DND-41 (cell line): Measurements from ENCODE around the gene TAS2R8.
A peak's percentile ranks its signal among the peaks of the same experiment; 100 is the strongest.

ENCODE experiments used
- ATAC-seq: fragments of 200-7000 bp; cut with Tn5 transposase; 3 replicates; pipeline ENCODE4 v1.9.1; 2021; ENCODE audit warnings: low read depth; ENCODE audit not compliant: insufficient read depth
- DNase-seq: peaks from one replicate; pipeline ENCODE4 v3.0.0-alpha.2; 2020
- H2AFZ ChIP-seq: 2 replicates; pipeline ENCODE4 v1.6.0; 2012; ENCODE audit warnings: low read depth, low read length
- H3K27ac ChIP-seq: 2 replicates; pipeline ENCODE4 v1.5.1; 2012; ENCODE audit warnings: low read length, inconsistent platforms
- H3K27me3 ChIP-seq: fragments of 200-600 bp; sonication (generic); 2 replicates; pipeline ENCODE4 v1.6.0; 2012; ENCODE audit warnings: low read length, mild to moderate bottlenecking, inconsistent platforms; ENCODE audit not compliant: insufficient read depth, poor library complexity
- H3K36me3 ChIP-seq: 2 replicates; pipeline ENCODE4 v1.5.1; 2012; ENCODE audit warnings: low read length, inconsistent platforms; ENCODE audit not compliant: insufficient read depth
- H3K4me1 ChIP-seq: 2 replicates; pipeline ENCODE4 v1.5.1; 2012; ENCODE audit warnings: mild to moderate bottlenecking, low read length; ENCODE audit not compliant: insufficient read depth
- H3K4me2 ChIP-seq: 2 replicates; pipeline ENCODE4 v1.6.0; 2012; ENCODE audit warnings: mild to moderate bottlenecking, moderate library complexity, low read length, inconsistent platforms; ENCODE audit not compliant: insufficient read depth
- H3K4me3 ChIP-seq, 2 experiments: fragments of 200-600 bp in 1 of 2; shearing (Covaris generic) in 1 of 2; 2 replicates each; pipeline ENCODE4 v1.5.1; 2012 to 2016; ENCODE audit warnings: inconsistent platforms in 2 of 2, low read length in 2 of 2, mild to moderate bottlenecking in 2 of 2, low read depth in 1 of 2, moderate library complexity in 1 of 2
- H3K79me2 ChIP-seq: 2 replicates; pipeline ENCODE4 v1.6.0; 2012; ENCODE audit warnings: low read length, inconsistent platforms; ENCODE audit not compliant: insufficient read depth
- H3K9ac ChIP-seq: 2 replicates; pipeline ENCODE4 v1.6.0; 2012; ENCODE audit warnings: low read depth, mild to moderate bottlenecking, inconsistent platforms, low read length, moderate library complexity
- H3K9me3 ChIP-seq: 2 replicates; pipeline ENCODE4 v1.5.1; 2012; ENCODE audit warnings: low read length, moderate library complexity, mild to moderate bottlenecking, inconsistent platforms; ENCODE audit not compliant: insufficient read depth, severe bottlenecking
- H4K20me1 ChIP-seq: 2 replicates; pipeline ENCODE4 v1.6.0; 2012; ENCODE audit warnings: low read length; ENCODE audit not compliant: insufficient read depth
- CTCF ChIP-seq: IDR thresholded peaks from 2 replicates; pipeline ENCODE4 v1.5.1; 2012; ENCODE audit warnings: borderline replicate concordance, low read length, moderate library complexity, mild to moderate bottlenecking; ENCODE audit not compliant: poor library complexity, severe bottlenecking; ENCODE audit errors: extremely low read depth
- EZH2 ChIP-seq: IDR thresholded peaks from 3 replicates; pipeline ENCODE4 v1.6.1; 2012; ENCODE audit warnings: borderline replicate concordance, low read depth, mild to moderate bottlenecking, moderate library complexity, low read length, inconsistent platforms; ENCODE audit not compliant: severe bottlenecking

The TAS2R8 gene

GRCh38 chr12:10779103-10779502, 28.0 kb downstream of the TAS2R8 start:
- DNase-seq = no peak
- Histone ChIP-seq H3K4me2 (no peak overlapping the region), H3K79me2 (no peaks in the 10 kb centered on the region), H3K9me3 (no peaks in the 10 kb centered on the region), H3K27me3 (peaks cover 4% of the 10 kb centered on the region), H4K20me1 (no peaks in the 10 kb centered on the region), H2AFZ (no peak overlapping the region), H3K27ac (no peak overlapping the region), H3K36me3 (no peaks in the 10 kb centered on the region), H3K4me1 (no peaks in the 10 kb centered on the region), H3K9ac (no peak overlapping the region), H3K4me3 (no peak overlapping the region)
- 0 out of 3 replicates have a peak, but pooled peaks have one; percentile 22 for ATAC-seq
- TF ChIP-seq EZH2 (no peak), CTCF (no peak)

GRCh38 chr12:10771132-10771733, 35.9 kb downstream of the TAS2R8 start:
- ATAC-seq = peak; percentile 66; the same call in 1 of the 3 replicates

GRCh38 chr12:10759657-10760056, 47.4 kb downstream of the TAS2R8 start:
- DNase-seq (no peak), ATAC-seq (no peak)
- Histone ChIP-seq H3K4me3 (no peak overlapping the region), H3K27ac (no peak overlapping the region), H3K9ac (no peak overlapping the region), H3K4me1 (no peaks in the 10 kb centered on the region), H3K79me2 (no peaks in the 10 kb centered on the region), H3K36me3 (no peaks in the 10 kb centered on the region), H3K4me2 (no peak overlapping the region), H3K9me3 (peaks cover 11% of the 10 kb centered on the region), H4K20me1 (no peaks in the 10 kb centered on the region), H2AFZ (no peak overlapping the region), H3K27me3 (peaks cover 16% of the 10 kb centered on the region)
- TF ChIP-seq EZH2 (no peak), CTCF (no peak)

More at GRCh38 chr12:10771132-10771733, 35.9 kb downstream of the TAS2R8 start:
- Histone ChIP-seq H3K9ac (no peak overlapping the region), H3K9me3 (no peaks in the 10 kb centered on the region), H3K79me2 (no peaks in the 10 kb centered on the region), H3K4me1 (no peaks in the 10 kb centered on the region), H3K27ac (no peak overlapping the region), H2AFZ (no peak overlapping the region), H3K27me3 (peaks cover 25% of the 10 kb centered on the region), H4K20me1 (no peaks in the 10 kb centered on the region), H3K4me3 (no peak overlapping the region), H3K36me3 (no peaks in the 10 kb centered on the region), H3K4me2 (no peak overlapping the region)
- DNase-seq = no peak
- TF ChIP-seq CTCF (peak; percentile 80), EZH2 (no peak)

GRCh38 chr12:10756194-10756593, 50.9 kb downstream of the TAS2R8 start:
- Histone ChIP-seq H3K36me3 (no peaks in the 10 kb centered on the region), H3K79me2 (no peaks in the 10 kb centered on the region), H3K4me2 (no peak overlapping the region), H2AFZ (no peak overlapping the region), H3K9me3 (peaks cover 11% of the 10 kb centered on the region), H3K4me1 (no peaks in the 10 kb centered on the region), H3K9ac (no peak overlapping the region), H4K20me1 (no peaks in the 10 kb centered on the region), H3K27me3 (peaks cover 15% of the 10 kb centered on the region), H3K27ac (no peak overlapping the region), H3K4me3 (no peak overlapping the region)
- no peak for TF ChIP-seq CTCF
- TF ChIP-seq EZH2 = no peak
- no peak for ATAC-seq
- no peak for DNase-seq
